Testis (tissue), 2 donors: ENCODE data around the gene UNC5B.

Experiments used
- POLR2A ChIP-seq: fragments of 450-650 bp; IDR thresholded peaks from one replicate; pipeline ENCODE4 v1.6.1; 2017; ENCODE audit warnings: antibody characterized with exemption, mild to moderate bottlenecking, moderate library complexity
- TF ChIP-seq, protein P1 (sequence below), 3 experiments: fragments of 450-650 bp in 2 of 3; fragments of 200-600 bp in 1 of 3; sonication (generic) in 1 of 3; IDR thresholded peaks; one replicate each; pipeline ENCODE4 v1.5.1; 2016 to 2019; ENCODE audit warnings: antibody characterized with exemption in 3 of 3, mild to moderate bottlenecking in 2 of 3, moderate library complexity in 1 of 3

DNA sequence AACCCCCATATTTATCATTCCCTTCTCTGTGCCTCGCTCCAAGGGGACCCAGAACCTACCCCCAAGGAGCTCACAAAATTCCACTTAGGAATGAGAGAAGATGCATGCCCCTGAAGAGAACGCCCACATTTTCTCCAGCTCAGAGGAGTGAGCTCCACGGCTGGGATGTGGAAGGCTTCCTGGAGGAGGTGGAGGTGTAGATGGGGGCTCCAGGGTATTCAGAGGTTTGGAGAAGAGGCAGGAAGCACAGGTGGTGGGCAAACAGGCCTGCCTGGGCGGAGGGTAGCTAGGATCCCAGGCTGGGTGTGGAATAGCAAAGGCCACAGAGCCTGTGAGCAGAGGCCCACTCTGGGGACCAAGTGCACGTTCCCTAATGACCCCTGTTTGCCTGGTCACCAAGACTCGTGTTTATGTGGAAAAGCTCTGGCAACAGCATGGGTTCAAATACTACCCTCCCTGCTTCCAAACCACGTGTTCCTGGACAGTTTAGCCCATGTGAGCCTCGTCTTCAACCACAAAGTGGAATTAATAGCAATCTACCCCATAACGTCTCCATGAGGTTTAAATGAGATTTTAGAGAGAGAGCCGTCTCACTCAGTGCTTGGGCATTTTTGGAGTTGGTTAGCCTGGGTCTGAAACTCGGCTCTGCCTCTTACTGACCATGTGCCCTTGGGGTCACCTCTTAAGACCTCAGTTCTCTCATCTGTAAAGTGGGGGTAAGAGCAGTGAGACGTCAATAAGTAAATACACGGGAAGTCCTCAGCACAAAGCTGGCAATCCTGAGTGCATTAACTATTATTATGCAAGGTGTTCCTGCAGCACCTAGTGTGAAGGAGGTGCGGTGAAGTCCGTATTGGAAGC lies 24.7 kb downstream of the UNC5B start:
- TF ChIP-seq, protein P1, sequence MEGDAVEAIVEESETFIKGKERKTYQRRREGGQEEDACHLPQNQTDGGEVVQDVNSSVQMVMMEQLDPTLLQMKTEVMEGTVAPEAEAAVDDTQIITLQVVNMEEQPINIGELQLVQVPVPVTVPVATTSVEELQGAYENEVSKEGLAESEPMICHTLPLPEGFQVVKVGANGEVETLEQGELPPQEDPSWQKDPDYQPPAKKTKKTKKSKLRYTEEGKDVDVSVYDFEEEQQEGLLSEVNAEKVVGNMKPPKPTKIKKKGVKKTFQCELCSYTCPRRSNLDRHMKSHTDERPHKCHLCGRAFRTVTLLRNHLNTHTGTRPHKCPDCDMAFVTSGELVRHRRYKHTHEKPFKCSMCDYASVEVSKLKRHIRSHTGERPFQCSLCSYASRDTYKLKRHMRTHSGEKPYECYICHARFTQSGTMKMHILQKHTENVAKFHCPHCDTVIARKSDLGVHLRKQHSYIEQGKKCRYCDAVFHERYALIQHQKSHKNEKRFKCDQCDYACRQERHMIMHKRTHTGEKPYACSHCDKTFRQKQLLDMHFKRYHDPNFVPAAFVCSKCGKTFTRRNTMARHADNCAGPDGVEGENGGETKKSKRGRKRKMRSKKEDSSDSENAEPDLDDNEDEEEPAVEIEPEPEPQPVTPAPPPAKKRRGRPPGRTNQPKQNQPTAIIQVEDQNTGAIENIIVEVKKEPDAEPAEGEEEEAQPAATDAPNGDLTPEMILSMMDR (IDR thresholded peaks at IDR 0.05), result no peak
- no peak for TF ChIP-seq POLR2A
